GM18505 (cell line): ENCODE data around the gene OGDH.
"Not testable (repeated sequence)": the region's sequence is repeated elsewhere in the genome, so short reads cannot be mapped to it uniquely, and the experiment has no call there.

Experiments used
- ATAC-seq: cut with Tn5 transposase; IDR thresholded peaks from one replicate; pipeline ENCODE4 v1.9.1; 2021; ENCODE audit not compliant: unreplicated experiment
- POLR2A ChIP-seq: IDR thresholded peaks from 4 replicates; pipeline ENCODE4 v1.6.1; 2011; ENCODE audit warnings: borderline replicate concordance; ENCODE audit not compliant: insufficient read depth, insufficient read length; ENCODE audit errors: extremely low read depth

OGDH gene

GRCh38 chr7:44694326-44694725 is 87.9 kb downstream of the OGDH start:
- no peak for TF ChIP-seq POLR2A
- no peak for ATAC-seq

GRCh38 chr7:44694766-44695165 is 88.3 kb downstream of the OGDH start:
- ATAC-seq, result no peak

GRCh38 chr7:44695756-44696155 is 89.3 kb downstream of the OGDH start:
- no peak for TF ChIP-seq POLR2A
- ATAC-seq, result no peak

More at GRCh38 chr7:44694766-44695165, 88.3 kb downstream of the OGDH start:
- no peak for TF ChIP-seq POLR2A

- ATAC-seq, result no peak
- no peak for TF ChIP-seq POLR2A
Measured at GRCh38 chr7:44696728-44697127, 90.3 kb downstream of the OGDH start.

GRCh38 chr7:44697136-44698045 is 91.0 kb downstream of the OGDH start:
- ATAC-seq, result no peak
- TF ChIP-seq POLR2A, result no peak

GRCh38 chr7:44698046-44698580 is 91.7 kb downstream of the OGDH start:
- no peak for TF ChIP-seq POLR2A
- no peak for ATAC-seq

- not testable (repeated sequence) for ATAC-seq
Measured at GRCh38 chr7:44699598-44699997, 93.2 kb downstream of the OGDH start.

- no peak for TF ChIP-seq POLR2A
- ATAC-seq, result no peak
Measured at GRCh38 chr7:44700322-44700721, 93.9 kb downstream of the OGDH start.

- not testable (repeated sequence) for ATAC-seq
Measured at GRCh38 chr7:44703391-44703790, 97.0 kb downstream of the OGDH start.

GRCh38 chr7:44703921-44704320 is 97.5 kb downstream of the OGDH start:
- no peak for TF ChIP-seq POLR2A
- ATAC-seq, result no peak

- ATAC-seq, result no peak
- TF ChIP-seq POLR2A, result no peak
Measured at GRCh38 chr7:44705434-44705833, 99.0 kb downstream of the OGDH start.

- no peak for ATAC-seq
- no peak for TF ChIP-seq POLR2A
Measured at GRCh38 chr7:44706788-44707557, 100.5 kb downstream of the OGDH start.

- ATAC-seq, result no peak
- TF ChIP-seq POLR2A, result no peak
Measured at GRCh38 chr7:44707558-44708230, 101.3 kb downstream of the OGDH start.
